Lower lobe of right lung (tissue), 2 donors: ENCODE data around the gene TRIAP1. TPM values are rescaled to one million over a fixed set of nuclear protein-coding genes. Genes with fewer than 3 reads are reported as not detected.
A peak's percentile ranks its signal among the peaks of the same experiment; 100 is the strongest.

ENCODE experiments used
- ATAC-seq, 2 donors: fragments of 200-7000 bp; cut with Tn5 transposase; one replicate each; pipeline ENCODE4 v1.9.1; 2020 to 2022; ENCODE audit warnings: mild to moderate bottlenecking in 2 of 2, moderate library complexity in 2 of 2
- DNase-seq: peaks from one replicate; pipeline ENCODE4 v3.0.0-alpha.2; 2020
- H3K27ac ChIP-seq: fragments of 200-600 bp; one replicate; pipeline ENCODE4 v1.8.0; 2022
- H3K27me3 ChIP-seq: fragments of 200-600 bp; one replicate; pipeline ENCODE4 v1.8.0; 2022; ENCODE audit warnings: low read depth
- H3K36me3 ChIP-seq: fragments of 200-600 bp; one replicate; pipeline ENCODE4 v1.8.0; 2022; ENCODE audit warnings: mild to moderate bottlenecking
- H3K4me1 ChIP-seq: fragments of 200-600 bp; one replicate; pipeline ENCODE4 v1.8.0; 2022
- H3K4me3 ChIP-seq: fragments of 200-600 bp; one replicate; pipeline ENCODE4 v1.8.0; 2022; ENCODE audit warnings: mild to moderate bottlenecking
- H3K9me3 ChIP-seq: fragments of 200-600 bp; one replicate; pipeline ENCODE4 v1.8.0; 2022
- CTCF ChIP-seq: fragments of 200-600 bp; IDR thresholded peaks from one replicate; pipeline ENCODE4 v1.8.0; 2022; ENCODE audit warnings: antibody characterized with exemption, mild to moderate bottlenecking
- intact Hi-C: fragments of 100-400 bp; cut with DNase I; formaldehyde crosslinking; loops from one replicate; pipeline ENCODE4 v1.11.0; 2022
- total RNA-seq: library from RNA; stranded (reverse); fragmentation: NEBNext Ultra II Directional; extraction: Animal tissue kit (Norgen Biotek cat#: 25700); gene quantifications from one replicate; pipeline ENCODE4 v1.2.1, GENCODE V29; 2021
- donor health status: DM: no; HTN: yes; CAD: no; lungs with severe emphysema.

TRIAP1 gene
- total RNA-seq, 1 donor from 2014 or later: 20.4 TPM

- intact Hi-C loops: no loop called here
- Histone ChIP-seq H3K4me3 (no peak overlapping the region), H3K27me3 (no peaks in the 10 kb centered on the region), H3K27ac (no peak overlapping the region), H3K4me1 (no peaks in the 10 kb centered on the region), H3K36me3 (no peaks in the 10 kb centered on the region), H3K9me3 (no peaks in the 10 kb centered on the region)
- no peak for TF ChIP-seq CTCF
- no peak for ATAC-seq
- no peak for DNase-seq
Observed at GRCh38 chr12:120404271-120404670, 41.9 kb downstream of the TRIAP1 start.

GRCh38 chr12:120403869-120404268, 42.3 kb downstream of the TRIAP1 start:
- no peaks in the 10 kb centered on the region for H3K4me1 ChIP-seq
- H3K36me3 ChIP-seq: no peaks in the 10 kb centered on the region
- intact Hi-C loops: no loop called here
- H3K4me3 ChIP-seq: no peak overlapping the region
- H3K27ac ChIP-seq: no peak overlapping the region
- no peak for ATAC-seq
- TF ChIP-seq CTCF: no peak
- DNase-seq: no peak
- H3K27me3 ChIP-seq: no peaks in the 10 kb centered on the region
- H3K9me3 ChIP-seq: no peaks in the 10 kb centered on the region

- Histone ChIP-seq H3K4me3 (no peak overlapping the region), H3K9me3 (no peaks in the 10 kb centered on the region), H3K36me3 (no peaks in the 10 kb centered on the region), H3K4me1 (no peaks in the 10 kb centered on the region), H3K27ac (no peak overlapping the region), H3K27me3 (peaks cover 8% of the 10 kb centered on the region)
- no peak for TF ChIP-seq CTCF
- ATAC-seq (no peak), DNase-seq (no peak)
- intact Hi-C loops: no loop called here
Observed at GRCh38 chr12:120402217-120402616, 44.0 kb downstream of the TRIAP1 start.

GRCh38 chr12:120399531-120399930, 46.7 kb downstream of the TRIAP1 start:
- H3K9me3 ChIP-seq: no peaks in the 10 kb centered on the region
- no peak overlapping the region for H3K4me3 ChIP-seq
- H3K27ac ChIP-seq: no peak overlapping the region
- intact Hi-C loops: no loop called here
- ATAC-seq (no peak), DNase-seq (no peak)
- H3K36me3 ChIP-seq: no peaks in the 10 kb centered on the region
- H3K4me1 ChIP-seq: no peaks in the 10 kb centered on the region
- peaks cover 25% of the 10 kb centered on the region for H3K27me3 ChIP-seq
- TF ChIP-seq CTCF: no peak

GRCh38 chr12:120397824-120398540, 48.2 kb downstream of the TRIAP1 start:
- intact Hi-C loops: no loop called here
- H3K9me3 ChIP-seq: no peaks in the 10 kb centered on the region
- no peak overlapping the region for H3K4me3 ChIP-seq
- no peak for DNase-seq
- H3K36me3 ChIP-seq: no peaks in the 10 kb centered on the region
- no peaks in the 10 kb centered on the region for H3K4me1 ChIP-seq
- H3K27me3 ChIP-seq: peaks cover 33% of the 10 kb centered on the region
- no peak for TF ChIP-seq CTCF
- H3K27ac ChIP-seq: no peak overlapping the region
- ATAC-seq: peak; percentile 24 to 38
